ENCODE results near the gene LMNA. TPM values are rescaled to one million over a fixed set of nuclear protein-coding genes. Genes with fewer than 3 reads are reported as not detected.

LMNA gene
- total and polyA plus RNA-seq, 10 of the 15 experiments (the other 5 are each of a cell fraction or from before 2014, with no cell fraction given), result 0.42 to 334 (median 81.1) TPM

DNA sequence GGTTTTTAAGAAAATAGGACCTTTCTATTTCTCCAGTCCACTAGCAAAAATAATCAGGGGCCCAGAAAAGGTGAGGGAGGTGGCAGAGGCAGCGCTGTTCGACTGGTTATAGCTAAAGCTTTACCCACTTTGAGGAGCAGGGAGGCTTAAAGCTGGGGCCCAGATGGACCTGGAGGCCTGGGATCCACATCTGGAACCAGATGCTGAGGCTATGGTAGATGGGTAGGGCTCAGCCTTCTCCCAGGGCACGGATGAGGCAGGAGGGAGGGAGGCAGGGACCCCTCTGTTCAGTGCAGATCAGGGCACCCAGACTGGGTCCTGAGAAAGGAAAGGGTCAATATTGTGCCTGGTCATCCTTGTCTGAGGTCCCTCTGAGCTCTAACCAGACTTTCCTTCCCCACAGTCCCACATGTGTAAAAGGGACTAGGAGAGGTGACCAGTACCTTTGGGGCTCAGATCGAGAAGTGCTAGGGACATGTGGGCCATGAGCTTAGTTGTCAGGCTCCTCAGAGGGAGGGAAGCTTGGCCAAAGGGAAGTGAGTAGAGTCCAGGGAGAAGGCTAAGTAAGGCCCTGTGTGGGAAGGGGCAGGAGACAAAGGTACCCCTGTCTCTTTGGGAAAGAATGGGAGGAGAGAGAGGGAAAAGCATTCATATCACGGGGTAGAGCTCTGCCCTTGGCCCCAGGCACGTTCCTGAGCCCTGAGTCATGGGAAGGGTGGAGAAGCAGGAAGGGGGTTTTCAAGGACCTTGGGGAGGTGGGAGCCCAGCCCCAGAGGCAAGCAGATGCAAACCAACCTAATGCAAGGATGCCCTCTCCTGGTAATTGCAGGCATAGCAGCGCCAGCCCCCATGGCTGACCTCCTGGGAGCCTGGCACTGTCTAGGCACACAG is 15.4 kb downstream of the LMNA start (continued):
- TF ChIP-seq, protein P1, sequence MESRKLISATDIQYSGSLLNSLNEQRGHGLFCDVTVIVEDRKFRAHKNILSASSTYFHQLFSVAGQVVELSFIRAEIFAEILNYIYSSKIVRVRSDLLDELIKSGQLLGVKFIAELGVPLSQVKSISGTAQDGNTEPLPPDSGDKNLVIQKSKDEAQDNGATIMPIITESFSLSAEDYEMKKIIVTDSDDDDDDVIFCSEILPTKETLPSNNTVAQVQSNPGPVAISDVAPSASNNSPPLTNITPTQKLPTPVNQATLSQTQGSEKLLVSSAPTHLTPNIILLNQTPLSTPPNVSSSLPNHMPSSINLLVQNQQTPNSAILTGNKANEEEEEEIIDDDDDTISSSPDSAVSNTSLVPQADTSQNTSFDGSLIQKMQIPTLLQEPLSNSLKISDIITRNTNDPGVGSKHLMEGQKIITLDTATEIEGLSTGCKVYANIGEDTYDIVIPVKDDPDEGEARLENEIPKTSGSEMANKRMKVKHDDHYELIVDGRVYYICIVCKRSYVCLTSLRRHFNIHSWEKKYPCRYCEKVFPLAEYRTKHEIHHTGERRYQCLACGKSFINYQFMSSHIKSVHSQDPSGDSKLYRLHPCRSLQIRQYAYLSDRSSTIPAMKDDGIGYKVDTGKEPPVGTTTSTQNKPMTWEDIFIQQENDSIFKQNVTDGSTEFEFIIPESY (IDR thresholded peaks at IDR 0.05), result no peak
- TF ChIP-seq CBX5 (IDR thresholded peaks at IDR 0.05; ENCODE audit: low read depth) (no peak), FOS (IDR thresholded peaks at IDR 0.05; ENCODE audit: borderline replicate concordance, extremely low read depth, insufficient read length) (no peak), IKZF2 (IDR thresholded peaks at IDR 0.05) (peak; percentile 70 to 77), ZNF24 (IDR thresholded peaks at IDR 0.05) (0 out of 2 replicates have a peak, but pooled peaks have one; percentile 6), NBN (IDR thresholded peaks at IDR 0.05) (peak; percentile 71; the same call in 1 of the 2 replicates), SP1 (IDR thresholded peaks at IDR 0.05; ENCODE audit: low read depth, low read length) (no peak), SREBF2 (IDR thresholded peaks at IDR 0.05; ENCODE audit: low read length) (no peak), EED (IDR thresholded peaks at IDR 0.05; ENCODE audit: low read depth) (peak; percentile 49; the same call in 1 of the 2 replicates), YBX1 (IDR thresholded peaks at IDR 0.05) (no peak), ASH2L (IDR thresholded peaks at IDR 0.05; ENCODE audit: borderline replicate concordance, low read depth) (no peak), RFX5 (IDR thresholded peaks at IDR 0.05; ENCODE audit: low read depth, low read length) (no peak), ZNF217 (IDR thresholded peaks at IDR 0.05) (no peak)
- TF ChIP-seq, protein P2, sequence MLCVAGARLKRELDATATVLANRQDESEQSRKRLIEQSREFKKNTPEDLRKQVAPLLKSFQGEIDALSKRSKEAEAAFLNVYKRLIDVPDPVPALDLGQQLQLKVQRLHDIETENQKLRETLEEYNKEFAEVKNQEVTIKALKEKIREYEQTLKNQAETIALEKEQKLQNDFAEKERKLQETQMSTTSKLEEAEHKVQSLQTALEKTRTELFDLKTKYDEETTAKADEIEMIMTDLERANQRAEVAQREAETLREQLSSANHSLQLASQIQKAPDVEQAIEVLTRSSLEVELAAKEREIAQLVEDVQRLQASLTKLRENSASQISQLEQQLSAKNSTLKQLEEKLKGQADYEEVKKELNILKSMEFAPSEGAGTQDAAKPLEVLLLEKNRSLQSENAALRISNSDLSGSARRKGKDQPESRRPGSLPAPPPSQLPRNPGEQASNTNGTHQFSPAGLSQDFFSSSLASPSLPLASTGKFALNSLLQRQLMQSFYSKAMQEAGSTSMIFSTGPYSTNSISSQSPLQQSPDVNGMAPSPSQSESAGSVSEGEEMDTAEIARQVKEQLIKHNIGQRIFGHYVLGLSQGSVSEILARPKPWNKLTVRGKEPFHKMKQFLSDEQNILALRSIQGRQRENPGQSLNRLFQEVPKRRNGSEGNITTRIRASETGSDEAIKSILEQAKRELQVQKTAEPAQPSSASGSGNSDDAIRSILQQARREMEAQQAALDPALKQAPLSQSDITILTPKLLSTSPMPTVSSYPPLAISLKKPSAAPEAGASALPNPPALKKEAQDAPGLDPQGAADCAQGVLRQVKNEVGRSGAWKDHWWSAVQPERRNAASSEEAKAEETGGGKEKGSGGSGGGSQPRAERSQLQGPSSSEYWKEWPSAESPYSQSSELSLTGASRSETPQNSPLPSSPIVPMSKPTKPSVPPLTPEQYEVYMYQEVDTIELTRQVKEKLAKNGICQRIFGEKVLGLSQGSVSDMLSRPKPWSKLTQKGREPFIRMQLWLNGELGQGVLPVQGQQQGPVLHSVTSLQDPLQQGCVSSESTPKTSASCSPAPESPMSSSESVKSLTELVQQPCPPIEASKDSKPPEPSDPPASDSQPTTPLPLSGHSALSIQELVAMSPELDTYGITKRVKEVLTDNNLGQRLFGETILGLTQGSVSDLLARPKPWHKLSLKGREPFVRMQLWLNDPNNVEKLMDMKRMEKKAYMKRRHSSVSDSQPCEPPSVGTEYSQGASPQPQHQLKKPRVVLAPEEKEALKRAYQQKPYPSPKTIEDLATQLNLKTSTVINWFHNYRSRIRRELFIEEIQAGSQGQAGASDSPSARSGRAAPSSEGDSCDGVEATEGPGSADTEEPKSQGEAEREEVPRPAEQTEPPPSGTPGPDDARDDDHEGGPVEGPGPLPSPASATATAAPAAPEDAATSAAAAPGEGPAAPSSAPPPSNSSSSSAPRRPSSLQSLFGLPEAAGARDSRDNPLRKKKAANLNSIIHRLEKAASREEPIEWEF (IDR thresholded peaks at IDR 0.05; ENCODE audit: insufficient replicate concordance, low read depth, low read length), result no peak
- TF ChIP-seq, protein P3, sequence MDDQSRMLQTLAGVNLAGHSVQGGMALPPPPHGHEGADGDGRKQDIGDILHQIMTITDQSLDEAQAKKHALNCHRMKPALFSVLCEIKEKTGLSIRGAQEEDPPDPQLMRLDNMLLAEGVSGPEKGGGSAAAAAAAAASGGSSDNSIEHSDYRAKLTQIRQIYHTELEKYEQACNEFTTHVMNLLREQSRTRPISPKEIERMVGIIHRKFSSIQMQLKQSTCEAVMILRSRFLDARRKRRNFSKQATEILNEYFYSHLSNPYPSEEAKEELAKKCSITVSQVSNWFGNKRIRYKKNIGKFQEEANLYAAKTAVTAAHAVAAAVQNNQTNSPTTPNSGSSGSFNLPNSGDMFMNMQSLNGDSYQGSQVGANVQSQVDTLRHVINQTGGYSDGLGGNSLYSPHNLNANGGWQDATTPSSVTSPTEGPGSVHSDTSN (IDR thresholded peaks at IDR 0.05; ENCODE audit: insufficient replicate concordance, low read depth, low read length), result no peak
- TF ChIP-seq, protein P4, sequence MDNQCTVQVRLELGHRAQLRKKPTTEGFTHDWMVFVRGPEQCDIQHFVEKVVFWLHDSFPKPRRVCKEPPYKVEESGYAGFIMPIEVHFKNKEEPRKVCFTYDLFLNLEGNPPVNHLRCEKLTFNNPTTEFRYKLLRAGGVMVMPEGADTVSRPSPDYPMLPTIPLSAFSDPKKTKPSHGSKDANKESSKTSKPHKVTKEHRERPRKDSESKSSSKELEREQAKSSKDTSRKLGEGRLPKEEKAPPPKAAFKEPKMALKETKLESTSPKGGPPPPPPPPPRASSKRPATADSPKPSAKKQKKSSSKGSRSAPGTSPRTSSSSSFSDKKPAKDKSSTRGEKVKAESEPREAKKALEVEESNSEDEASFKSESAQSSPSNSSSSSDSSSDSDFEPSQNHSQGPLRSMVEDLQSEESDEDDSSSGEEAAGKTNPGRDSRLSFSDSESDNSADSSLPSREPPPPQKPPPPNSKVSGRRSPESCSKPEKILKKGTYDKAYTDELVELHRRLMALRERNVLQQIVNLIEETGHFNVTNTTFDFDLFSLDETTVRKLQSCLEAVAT (IDR thresholded peaks at IDR 0.05), result no peak
- TF ChIP-seq, protein P5, sequence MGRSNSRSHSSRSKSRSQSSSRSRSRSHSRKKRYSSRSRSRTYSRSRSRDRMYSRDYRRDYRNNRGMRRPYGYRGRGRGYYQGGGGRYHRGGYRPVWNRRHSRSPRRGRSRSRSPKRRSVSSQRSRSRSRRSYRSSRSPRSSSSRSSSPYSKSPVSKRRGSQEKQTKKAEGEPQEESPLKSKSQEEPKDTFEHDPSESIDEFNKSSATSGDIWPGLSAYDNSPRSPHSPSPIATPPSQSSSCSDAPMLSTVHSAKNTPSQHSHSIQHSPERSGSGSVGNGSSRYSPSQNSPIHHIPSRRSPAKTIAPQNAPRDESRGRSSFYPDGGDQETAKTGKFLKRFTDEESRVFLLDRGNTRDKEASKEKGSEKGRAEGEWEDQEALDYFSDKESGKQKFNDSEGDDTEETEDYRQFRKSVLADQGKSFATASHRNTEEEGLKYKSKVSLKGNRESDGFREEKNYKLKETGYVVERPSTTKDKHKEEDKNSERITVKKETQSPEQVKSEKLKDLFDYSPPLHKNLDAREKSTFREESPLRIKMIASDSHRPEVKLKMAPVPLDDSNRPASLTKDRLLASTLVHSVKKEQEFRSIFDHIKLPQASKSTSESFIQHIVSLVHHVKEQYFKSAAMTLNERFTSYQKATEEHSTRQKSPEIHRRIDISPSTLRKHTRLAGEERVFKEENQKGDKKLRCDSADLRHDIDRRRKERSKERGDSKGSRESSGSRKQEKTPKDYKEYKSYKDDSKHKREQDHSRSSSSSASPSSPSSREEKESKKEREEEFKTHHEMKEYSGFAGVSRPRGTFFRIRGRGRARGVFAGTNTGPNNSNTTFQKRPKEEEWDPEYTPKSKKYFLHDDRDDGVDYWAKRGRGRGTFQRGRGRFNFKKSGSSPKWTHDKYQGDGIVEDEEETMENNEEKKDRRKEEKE (IDR thresholded peaks at IDR 0.05), result no peak

Data from GM12878 (cell line).